Measurements from ENCODE around the gene PUS10.

The PUS10 gene

DNA sequence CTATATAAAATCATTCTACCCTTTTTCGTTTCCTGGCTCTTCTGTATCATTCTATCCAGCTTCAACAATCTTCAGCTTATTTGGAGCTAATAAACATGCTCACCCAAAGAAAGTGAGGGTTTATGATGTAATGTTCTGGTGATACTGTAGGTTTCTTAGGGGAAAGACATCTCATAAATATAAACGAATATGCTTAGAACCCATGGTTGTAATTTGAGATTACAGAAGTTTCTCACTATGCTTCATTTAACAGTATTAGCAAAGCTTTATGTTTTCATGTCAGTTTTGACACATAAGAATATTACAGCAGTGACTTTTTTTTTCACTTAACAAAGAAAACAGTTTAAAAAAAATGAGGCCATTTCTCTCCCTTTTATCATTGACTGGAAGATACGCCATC lies 12.3 kb downstream of the PUS10 start:
- H3K36me3 ChIP-seq (ENCODE audit: control insufficient read depth in 2 of 2, insufficient read depth in 1 of 2, low read length in 2 of 2) = no peaks in the 10 kb centered on the region; a peak in 1 of 3 replicates
- H3K4me1 ChIP-seq (ENCODE audit: control insufficient read depth, insufficient read depth, low read length) = peaks cover 6% of the 10 kb centered on the region; the same call in 1 of the 2 replicates
- H3K27ac ChIP-seq (ENCODE audit: extremely low read depth, low read depth, low read length) = no peak overlapping the region
- ChIA-PET CTCF (interaction anchor here (0.6 to 2.1 kb wide), 6 partner anchors 8 to 363 kb away, joined by 3 to 5 read pairs (median 3); no protein-coding TSS in a partner anchor), POLR2A (interaction anchor here (0.7 kb wide), 1 partner anchor 249 kb away, joined by 3 read pairs; the partner anchor contains the start of gene PAPOLG)
- no peak overlapping the region for H3K4me3 ChIP-seq (ENCODE audit: low read depth, low read length)
- no peaks in the 10 kb centered on the region for H3K9me3 ChIP-seq (ENCODE audit: control insufficient read depth, insufficient read depth, low read depth, low read length)
- TF ChIP-seq ZNF776 (tag by site-specific recombination; IDR thresholded peaks at IDR 0.05; ENCODE audit: borderline replicate concordance) (no peak), ZNF266 (tag by site-specific recombination; IDR thresholded peaks at IDR 0.05; ENCODE audit: low read depth) (no peak), ZNF202 (tag by site-specific recombination; IDR thresholded peaks at IDR 0.05; ENCODE audit: borderline replicate concordance) (no peak), ZNF768 (tag by site-specific recombination; IDR thresholded peaks at IDR 0.05) (no peak), ZNF37A (tag by site-specific recombination; IDR thresholded peaks at IDR 0.05) (no peak), ZNF311 (tag by site-specific recombination; IDR thresholded peaks at IDR 0.05; ENCODE audit: borderline replicate concordance) (no peak), ZNF366 (tag by site-specific recombination; conservative IDR thresholded peaks at IDR 0.05) (0 out of 2 replicates have a peak, but pooled peaks have one; percentile 38), ZBTB1 (tag by site-specific recombination; IDR thresholded peaks at IDR 0.05) (no peak), ZBTB48 (tag by site-specific recombination; IDR thresholded peaks at IDR 0.05) (no peak), ZNF248 (tag by site-specific recombination; IDR thresholded peaks at IDR 0.05) (no peak), ZNF223 (tag by site-specific recombination; IDR thresholded peaks at IDR 0.05) (no peak), ZNF629 (tag by site-specific recombination; IDR thresholded peaks at IDR 0.05) (0 out of 2 replicates have a peak, but pooled peaks have one; percentile 16), ZNF184 (tag by site-specific recombination; IDR thresholded peaks at IDR 0.05) (no peak), GLI4 (tag by site-specific recombination; IDR thresholded peaks at IDR 0.05) (no peak), ZNF596 (tag by site-specific recombination; IDR thresholded peaks at IDR 0.05) (no peak), GLIS1 (tag by site-specific recombination; IDR thresholded peaks at IDR 0.05) (no peak), ZNF416 (tag by site-specific recombination; IDR thresholded peaks at IDR 0.05) (no peak), SP2 (tag by site-specific recombination; IDR thresholded peaks at IDR 0.05) (no peak), ZNF138 (tag by site-specific recombination; IDR thresholded peaks at IDR 0.05; ENCODE audit: borderline replicate concordance) (no peak), ZNF544 (tag by site-specific recombination; IDR thresholded peaks at IDR 0.05) (no peak), ZNF510 (tag by site-specific recombination; IDR thresholded peaks at IDR 0.05; ENCODE audit: insufficient replicate concordance) (no peak), GLIS2 (tag by site-specific recombination; IDR thresholded peaks at IDR 0.05) (no peak)
- TF ChIP-seq, protein P1, sequence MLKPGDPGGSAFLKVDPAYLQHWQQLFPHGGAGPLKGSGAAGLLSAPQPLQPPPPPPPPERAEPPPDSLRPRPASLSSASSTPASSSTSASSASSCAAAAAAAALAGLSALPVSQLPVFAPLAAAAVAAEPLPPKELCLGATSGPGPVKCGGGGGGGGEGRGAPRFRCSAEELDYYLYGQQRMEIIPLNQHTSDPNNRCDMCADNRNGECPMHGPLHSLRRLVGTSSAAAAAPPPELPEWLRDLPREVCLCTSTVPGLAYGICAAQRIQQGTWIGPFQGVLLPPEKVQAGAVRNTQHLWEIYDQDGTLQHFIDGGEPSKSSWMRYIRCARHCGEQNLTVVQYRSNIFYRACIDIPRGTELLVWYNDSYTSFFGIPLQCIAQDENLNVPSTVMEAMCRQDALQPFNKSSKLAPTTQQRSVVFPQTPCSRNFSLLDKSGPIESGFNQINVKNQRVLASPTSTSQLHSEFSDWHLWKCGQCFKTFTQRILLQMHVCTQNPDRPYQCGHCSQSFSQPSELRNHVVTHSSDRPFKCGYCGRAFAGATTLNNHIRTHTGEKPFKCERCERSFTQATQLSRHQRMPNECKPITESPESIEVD (tag by site-specific recombination; IDR thresholded peaks at IDR 0.05) = peak; percentile 84
- TF ChIP-seq, protein P2, sequence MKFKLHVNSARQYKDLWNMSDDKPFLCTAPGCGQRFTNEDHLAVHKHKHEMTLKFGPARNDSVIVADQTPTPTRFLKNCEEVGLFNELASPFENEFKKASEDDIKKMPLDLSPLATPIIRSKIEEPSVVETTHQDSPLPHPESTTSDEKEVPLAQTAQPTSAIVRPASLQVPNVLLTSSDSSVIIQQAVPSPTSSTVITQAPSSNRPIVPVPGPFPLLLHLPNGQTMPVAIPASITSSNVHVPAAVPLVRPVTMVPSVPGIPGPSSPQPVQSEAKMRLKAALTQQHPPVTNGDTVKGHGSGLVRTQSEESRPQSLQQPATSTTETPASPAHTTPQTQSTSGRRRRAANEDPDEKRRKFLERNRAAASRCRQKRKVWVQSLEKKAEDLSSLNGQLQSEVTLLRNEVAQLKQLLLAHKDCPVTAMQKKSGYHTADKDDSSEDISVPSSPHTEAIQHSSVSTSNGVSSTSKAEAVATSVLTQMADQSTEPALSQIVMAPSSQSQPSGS (tag by site-specific recombination; IDR thresholded peaks at IDR 0.05; ENCODE audit: low read depth) = 0 out of 2 replicates have a peak, but pooled peaks have one; percentile 36
- TF ChIP-seq, protein P3, sequence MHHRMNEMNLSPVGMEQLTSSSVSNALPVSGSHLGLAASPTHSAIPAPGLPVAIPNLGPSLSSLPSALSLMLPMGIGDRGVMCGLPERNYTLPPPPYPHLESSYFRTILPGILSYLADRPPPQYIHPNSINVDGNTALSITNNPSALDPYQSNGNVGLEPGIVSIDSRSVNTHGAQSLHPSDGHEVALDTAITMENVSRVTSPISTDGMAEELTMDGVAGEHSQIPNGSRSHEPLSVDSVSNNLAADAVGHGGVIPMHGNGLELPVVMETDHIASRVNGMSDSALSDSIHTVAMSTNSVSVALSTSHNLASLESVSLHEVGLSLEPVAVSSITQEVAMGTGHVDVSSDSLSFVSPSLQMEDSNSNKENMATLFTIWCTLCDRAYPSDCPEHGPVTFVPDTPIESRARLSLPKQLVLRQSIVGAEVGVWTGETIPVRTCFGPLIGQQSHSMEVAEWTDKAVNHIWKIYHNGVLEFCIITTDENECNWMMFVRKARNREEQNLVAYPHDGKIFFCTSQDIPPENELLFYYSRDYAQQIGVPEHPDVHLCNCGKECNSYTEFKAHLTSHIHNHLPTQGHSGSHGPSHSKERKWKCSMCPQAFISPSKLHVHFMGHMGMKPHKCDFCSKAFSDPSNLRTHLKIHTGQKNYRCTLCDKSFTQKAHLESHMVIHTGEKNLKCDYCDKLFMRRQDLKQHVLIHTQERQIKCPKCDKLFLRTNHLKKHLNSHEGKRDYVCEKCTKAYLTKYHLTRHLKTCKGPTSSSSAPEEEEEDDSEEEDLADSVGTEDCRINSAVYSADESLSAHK (tag by site-specific recombination; IDR thresholded peaks at IDR 0.05) = peak; percentile 59; the same call in 1 of the 2 replicates
- TF ChIP-seq, protein P4, sequence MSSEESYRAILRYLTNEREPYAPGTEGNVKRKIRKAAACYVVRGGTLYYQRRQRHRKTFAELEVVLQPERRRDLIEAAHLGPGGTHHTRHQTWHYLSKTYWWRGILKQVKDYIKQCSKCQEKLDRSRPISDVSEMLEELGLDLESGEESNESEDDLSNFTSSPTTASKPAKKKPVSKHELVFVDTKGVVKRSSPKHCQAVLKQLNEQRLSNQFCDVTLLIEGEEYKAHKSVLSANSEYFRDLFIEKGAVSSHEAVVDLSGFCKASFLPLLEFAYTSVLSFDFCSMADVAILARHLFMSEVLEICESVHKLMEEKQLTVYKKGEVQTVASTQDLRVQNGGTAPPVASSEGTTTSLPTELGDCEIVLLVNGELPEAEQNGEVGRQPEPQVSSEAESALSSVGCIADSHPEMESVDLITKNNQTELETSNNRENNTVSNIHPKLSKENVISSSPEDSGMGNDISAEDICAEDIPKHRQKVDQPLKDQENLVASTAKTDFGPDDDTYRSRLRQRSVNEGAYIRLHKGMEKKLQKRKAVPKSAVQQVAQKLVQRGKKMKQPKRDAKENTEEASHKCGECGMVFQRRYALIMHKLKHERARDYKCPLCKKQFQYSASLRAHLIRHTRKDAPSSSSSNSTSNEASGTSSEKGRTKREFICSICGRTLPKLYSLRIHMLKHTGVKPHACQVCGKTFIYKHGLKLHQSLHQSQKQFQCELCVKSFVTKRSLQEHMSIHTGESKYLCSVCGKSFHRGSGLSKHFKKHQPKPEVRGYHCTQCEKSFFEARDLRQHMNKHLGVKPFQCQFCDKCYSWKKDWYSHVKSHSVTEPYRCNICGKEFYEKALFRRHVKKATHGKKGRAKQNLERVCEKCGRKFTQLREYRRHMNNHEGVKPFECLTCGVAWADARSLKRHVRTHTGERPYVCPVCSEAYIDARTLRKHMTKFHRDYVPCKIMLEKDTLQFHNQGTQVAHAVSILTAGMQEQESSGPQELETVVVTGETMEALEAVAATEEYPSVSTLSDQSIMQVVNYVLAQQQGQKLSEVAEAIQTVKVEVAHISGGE (tag by site-specific recombination; conservative IDR thresholded peaks at IDR 0.05; ENCODE audit: low read depth) = no peak
- TF ChIP-seq, protein P5, sequence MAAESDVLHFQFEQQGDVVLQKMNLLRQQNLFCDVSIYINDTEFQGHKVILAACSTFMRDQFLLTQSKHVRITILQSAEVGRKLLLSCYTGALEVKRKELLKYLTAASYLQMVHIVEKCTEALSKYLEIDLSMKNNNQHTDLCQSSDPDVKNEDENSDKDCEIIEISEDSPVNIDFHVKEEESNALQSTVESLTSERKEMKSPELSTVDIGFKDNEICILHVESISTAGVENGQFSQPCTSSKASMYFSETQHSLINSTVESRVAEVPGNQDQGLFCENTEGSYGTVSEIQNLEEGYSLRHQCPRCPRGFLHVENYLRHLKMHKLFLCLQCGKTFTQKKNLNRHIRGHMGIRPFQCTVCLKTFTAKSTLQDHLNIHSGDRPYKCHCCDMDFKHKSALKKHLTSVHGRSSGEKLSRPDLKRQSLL (tag by site-specific recombination; IDR thresholded peaks at IDR 0.05) = no peak
- TF ChIP-seq, protein P6, sequence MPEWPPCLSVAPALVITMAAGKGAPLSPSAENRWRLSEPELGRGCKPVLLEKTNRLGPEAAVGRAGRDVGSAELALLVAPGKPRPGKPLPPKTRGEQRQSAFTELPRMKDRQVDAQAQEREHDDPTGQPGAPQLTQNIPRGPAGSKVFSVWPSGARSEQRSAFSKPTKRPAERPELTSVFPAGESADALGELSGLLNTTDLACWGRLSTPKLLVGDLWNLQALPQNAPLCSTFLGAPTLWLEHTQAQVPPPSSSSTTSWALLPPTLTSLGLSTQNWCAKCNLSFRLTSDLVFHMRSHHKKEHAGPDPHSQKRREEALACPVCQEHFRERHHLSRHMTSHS (tag by site-specific recombination; IDR thresholded peaks at IDR 0.05) = no peak
